Stimulated activated CD4-positive, alpha-beta T cell treated with anti-CD3 and anti-CD28 coated beads, Interleukin-15, amount 100 ng/mL, for 24 hours (primary cell): ENCODE results near the gene SLC18B1.

ENCODE experiments used
- DNase-seq: peaks from one replicate; pipeline ENCODE4 v3.0.0-alpha.2; 2020

SLC18B1 gene

DNA sequence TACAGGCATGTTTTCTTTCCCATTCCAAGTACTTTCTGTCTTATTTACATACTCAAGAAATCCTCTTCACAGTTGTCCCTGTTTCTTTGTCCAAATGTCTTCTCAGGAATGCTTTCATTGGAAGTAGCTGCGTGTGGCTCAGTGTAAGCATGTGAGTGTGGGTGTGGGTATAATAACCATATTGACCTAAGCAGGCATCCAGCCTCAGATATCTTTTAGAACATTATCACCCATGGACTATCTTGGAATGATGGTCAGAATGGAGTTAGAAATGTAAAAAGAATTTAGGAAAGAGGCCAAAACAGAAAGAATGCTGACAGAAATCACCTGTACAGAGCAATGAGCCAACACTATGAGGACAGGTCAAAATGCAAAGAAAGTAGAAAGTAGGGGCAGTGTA, 57.2 kb downstream of the SLC18B1 start:
- no peak for DNase-seq

DNA sequence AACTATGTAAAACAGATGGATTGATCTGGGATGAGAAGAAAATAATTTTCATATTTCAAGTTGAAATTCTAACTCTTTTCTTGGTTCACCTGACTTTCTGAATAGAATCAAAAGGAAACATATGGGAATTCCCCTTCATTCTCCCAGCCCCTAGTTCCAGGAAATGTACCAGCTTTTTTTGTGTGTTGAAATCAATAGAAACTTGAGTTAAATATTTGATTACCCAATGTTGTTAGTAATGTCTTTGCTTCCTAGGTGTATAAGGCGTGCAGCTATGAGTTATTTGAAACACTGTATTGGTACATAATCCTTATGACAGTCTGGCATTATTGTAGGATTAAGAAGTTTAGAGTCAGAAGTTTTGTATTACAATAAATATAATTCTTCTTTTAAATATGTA, 62.2 kb downstream of the SLC18B1 start:
- no peak for DNase-seq

DNA sequence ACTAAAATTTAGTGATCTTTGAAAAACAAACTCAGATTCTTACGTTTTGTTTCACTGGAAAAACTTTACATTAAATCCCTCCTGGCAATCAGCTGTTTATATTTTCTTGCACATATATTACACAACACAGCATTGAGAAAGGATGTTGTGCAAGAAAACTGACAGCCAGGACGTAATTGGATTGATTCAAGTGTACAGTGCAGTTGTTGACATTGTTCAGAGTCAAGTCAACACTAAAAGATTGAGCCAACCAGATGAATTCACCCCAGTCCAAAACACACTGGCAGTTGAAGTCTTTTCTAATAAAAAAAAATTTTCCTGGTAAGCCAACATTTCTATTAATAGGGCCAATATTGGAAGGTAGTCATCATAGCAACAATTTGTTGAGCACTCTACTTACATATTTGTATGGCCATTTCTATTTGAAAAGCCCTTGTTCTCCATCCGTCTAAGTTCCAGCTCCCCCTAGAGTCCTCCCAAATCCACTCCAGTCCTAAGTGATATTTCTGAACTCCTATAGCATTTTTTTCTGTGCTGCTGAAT, 63.7 kb downstream of the SLC18B1 start:
- DNase-seq, result no peak

DNA sequence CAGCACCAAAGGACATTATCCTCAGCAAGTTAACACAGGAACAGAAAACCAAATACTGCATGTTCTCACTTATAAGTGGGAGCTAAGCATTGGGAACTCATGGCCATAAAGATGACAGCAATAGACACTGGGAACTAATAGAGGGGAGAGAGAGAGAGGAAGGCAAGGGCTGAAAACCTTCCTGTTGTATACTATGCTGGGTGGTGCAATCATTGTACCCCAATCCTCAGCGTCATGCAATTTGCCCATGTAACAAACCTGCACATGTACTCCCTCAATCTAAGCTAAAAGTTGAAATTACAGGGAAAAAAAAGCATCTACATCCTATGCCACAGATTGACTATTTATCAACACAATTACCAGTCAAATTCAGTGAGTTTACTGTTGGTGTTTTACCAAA, 64.6 kb downstream of the SLC18B1 start:
- DNase-seq, result no peak

DNA sequence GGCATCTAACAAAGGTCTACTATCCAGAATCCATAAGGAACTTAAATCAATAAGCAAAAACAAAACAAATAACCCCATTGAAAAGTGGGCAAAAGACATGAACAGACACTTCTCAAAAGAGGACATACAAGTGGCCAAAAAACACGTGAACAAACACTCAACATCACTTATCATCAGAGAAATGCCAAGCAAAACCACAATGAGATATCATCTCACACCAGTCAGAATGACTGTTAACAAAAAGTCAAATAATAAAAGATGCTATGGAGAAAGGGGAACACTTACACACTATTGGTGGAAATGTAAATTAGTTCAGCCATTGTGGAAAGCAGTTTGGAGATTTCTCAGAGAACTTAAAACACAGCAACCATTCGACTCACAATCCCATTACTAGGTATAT, 65.2 kb downstream of the SLC18B1 start:
- no peak for DNase-seq

DNA sequence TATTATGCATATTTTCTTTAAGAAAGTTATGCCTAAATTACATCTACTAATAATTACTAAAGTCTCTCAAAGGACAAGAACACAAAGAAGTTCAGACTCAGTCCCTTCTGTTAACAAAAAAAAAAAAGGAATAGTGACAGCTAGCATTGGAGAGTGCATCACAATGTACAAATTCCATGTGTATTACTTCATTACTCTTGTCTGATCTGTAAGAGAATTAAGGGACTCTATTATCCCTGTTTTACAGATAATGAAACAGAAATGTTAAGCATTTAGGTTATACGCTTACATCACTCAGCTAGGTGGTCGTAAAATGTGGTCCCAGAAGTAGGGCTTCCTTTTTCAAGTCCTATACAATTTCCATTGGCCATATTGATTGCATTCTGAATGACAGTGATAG, 67.4 kb downstream of the SLC18B1 start:
- no peak for DNase-seq

DNA sequence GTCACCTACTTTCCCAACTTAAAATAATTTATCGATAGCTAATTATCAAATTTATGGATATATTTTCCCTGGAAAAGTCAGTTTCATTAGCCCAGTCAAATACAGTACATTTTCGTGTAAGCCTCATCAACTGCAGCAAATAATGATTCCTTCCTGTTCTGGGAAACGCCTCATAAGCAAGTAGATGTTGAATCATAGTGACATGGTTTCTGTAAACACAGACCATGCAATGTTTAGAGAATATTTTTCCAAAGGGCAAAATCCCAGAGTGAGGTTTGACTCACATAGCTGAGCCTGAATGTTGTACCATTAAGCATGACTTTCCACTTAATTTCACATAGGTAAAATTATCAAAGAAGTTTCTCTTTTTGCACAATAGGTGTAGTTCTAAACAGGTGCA, 67.9 kb downstream of the SLC18B1 start:
- no peak for DNase-seq

DNA sequence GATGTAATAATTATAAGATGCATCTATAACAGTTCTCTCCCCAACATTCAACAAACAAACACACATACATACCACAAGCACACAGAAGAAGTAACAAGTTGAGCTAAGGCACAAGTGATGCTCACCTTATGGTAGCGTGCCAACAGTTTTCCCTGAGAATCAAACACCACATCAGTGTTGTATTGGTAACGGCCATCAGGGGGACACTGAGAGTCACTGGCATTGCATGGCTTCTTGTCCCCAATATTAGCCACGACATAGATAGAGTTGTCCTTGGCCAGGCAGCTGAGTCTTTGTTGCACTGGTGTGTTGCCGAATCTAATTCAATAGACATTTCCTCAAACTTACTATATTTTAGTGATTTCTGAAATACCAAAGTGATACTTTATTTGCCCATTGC, 69.8 kb downstream of the SLC18B1 start:
- no peak for DNase-seq

DNA sequence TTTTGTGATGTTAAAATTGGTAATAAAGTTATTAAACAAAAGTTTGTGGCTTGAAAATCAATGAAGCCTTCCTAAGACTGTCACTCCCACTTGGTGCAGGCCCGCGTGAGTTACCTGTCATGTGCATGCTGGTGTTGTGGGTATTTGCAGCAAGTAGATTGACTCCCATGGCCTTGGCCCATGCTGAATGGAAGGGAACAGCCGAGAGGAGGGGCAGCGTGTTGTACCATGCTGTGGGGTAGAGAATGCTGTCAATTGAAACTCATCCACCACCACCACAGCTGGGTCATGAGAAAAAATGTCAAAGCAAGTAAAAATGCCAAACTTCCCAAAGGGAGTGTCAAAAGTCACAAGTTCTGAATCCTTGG, 71.8 kb downstream of the SLC18B1 start:
- DNase-seq, result no peak

DNA sequence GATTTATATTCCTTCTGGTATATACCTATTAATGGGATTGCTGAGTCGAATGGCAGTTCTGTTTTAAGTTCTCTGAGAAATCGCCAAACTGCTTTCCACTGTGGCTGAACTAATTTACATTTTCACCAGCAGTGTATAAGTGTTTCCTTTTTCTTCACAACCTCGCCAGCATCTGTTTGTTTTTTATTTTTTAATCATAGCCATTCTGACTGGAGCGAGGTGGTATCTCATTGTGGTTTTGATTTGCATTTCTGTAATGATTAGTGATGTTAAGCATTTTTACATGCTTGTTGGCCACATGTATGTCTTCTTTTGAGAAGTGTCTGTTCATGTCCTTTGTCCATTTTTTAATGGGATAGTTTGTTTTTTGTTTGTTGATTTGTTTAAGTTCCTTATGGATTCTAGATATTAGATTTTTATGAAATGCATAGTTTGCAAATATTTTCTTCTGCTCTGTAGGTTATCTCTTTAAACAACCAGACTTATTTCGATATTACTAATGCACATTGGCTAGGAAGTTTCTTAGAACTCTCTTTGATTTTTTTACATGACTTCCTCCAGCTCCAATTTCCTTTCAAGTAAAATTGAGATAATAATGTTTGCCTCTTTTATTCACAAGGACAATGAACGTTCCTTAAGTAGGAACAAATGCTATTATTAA, 72.4 kb downstream of the SLC18B1 start:
- no peak for DNase-seq

DNA sequence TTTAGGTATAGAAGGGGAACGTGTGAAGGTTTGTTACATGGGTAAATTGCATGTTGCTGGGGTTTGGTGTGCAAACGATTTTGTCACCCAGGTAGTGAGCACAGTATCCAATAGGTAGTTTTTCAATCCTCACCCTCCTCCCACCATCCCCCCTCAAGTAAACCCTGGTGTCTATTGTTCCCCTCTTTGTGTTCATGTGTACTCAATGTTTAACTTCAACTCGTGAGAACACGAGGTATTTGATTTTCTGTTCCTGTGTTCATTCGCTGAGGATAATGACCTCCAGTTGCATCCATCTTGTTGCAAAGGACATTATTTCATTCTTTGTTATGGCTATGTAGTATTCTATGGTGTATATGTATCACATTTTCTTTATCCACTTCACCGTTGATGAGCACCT, 73.0 kb downstream of the SLC18B1 start:
- DNase-seq, result no peak

DNA sequence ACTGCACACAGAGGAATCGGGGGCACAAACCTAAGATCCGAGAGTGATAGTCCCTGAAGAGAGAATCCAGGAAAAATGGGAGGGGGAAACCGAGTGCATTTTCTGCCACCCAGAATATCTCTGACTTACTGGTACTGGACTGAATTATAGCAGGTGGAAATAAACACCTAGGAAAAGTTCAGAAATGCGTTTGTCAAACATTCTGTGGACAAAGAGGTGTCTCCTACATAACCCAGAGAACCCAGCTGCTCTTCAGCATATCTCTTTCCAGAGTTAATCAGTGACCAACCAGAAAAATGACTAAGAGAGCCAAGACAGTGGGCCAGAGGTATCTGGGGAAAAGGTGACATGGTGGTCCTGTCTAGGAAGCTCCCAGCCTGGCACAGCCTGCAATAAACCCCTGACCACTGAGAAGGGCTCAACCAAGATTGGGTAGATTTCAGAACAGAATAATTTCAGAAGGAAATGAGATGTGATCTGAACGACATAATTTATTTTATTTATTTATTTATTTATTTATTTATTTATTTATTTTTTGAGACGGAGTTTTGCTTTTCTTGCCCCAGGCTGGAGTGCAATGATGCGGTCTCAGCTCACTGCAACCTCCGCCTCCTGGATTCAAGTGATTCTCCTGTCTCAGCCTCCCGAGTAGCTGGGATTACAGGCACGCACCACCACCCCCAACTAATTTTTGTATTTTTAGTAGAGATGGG, 78.5 kb downstream of the SLC18B1 start:
- DNase-seq, result no peak
